Central memory CD4-positive, alpha-beta T cell (primary cell): ENCODE results near the gene KCNH5.

Experiments
- DNase-seq: peaks from one replicate; pipeline ENCODE4 v3.0.0; 2022
- total RNA-seq, 3 experiments: gene quantifications; one replicate each; lab custom pipeline; 2026; lab: John Stamatoyannopoulos, UW

The KCNH5 gene
- total RNA-seq: 0 reads per million in 3 experiments

GRCh38 chr14:63045234-63045611 lies at the start of gene KCNH5:
Gene KCNH5 (minus strand): TSS chr14:63045458. CDS start chr14:63045186, 272 bp downstream.
- DNase-seq: no peak

GRCh38 chr14:63091394-63091996 lies 46.2 kb upstream of the KCNH5 start:
- no peak for DNase-seq

GRCh38 chr14:63088865-63089264 lies 43.6 kb upstream of the KCNH5 start:
- no peak for DNase-seq

DNA sequence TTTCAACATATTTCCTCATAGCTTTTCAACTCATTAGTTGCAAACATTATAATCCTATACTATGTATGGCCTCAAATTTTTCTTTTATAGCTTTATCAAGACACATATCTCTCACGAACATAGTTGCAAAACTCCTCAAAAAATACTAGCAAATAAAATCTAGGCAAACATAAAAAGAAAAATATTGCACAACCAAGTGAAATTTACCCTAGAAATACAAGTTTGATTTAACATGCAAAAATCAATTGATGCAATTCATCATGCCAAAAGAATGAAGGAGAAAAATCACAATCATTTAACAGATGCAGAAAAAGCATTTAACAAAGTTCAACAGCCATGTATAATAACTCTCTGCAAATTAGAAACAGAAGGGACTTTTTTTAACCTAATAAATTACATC lies 33.3 kb upstream of the KCNH5 start:
- DNase-seq: no peak

- no peak for DNase-seq
Measured at GRCh38 chr14:63076488-63076887, 31.2 kb upstream of the KCNH5 start.

GRCh38 chr14:63055631-63056030 lies 10.4 kb upstream of the KCNH5 start:
- no peak for DNase-seq

GRCh38 chr14:63051992-63052391 lies 6.7 kb upstream of the KCNH5 start:
- DNase-seq: no peak

GRCh38 chr14:63051301-63051700 lies 6.0 kb upstream of the KCNH5 start:
- no peak for DNase-seq

DNA sequence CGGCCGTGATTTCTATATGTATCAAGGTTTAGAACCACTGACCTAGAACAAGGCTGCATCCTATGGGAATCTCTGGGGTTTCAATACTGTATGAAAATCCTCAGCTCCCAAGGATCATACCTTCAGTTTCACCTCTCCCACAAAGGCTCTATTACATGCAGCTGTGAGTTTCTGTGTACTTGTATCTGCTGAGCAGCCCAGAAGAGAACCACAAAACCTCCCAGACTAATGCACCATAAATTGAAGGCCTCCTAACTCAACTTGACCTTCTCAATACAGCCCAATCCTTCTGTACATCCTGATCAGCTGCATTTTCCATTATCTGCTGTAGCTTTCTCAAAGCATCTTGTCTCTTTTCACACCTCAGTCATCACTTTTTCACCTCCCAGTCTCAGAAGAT lies 5.4 kb upstream of the KCNH5 start:
- DNase-seq: no peak

- no peak for DNase-seq
Measured at GRCh38 chr14:63046339-63047268, 1.3 kb upstream of the KCNH5 start.

- DNase-seq: no peak
Measured at GRCh38 chr14:63045612-63046320, 508 bp upstream of the KCNH5 start.

DNA sequence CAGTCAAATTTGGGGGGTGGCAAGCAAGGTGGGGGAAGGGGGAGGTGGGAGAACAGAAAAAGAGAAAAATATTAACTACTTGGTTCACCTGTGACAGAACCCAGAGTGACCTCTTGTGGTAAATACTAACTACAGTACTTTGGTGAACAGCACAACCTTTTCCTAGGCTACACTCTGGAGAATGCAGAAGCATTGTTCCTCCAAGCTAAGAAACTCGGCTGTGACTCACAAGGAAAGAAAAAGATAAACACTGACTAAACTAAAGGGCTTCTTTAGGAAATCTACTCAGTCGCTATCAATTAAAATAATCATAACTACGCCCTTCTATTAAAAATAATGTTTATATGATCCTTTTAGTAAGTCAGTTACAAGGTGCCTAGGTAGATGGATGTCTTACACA lies 5.4 kb downstream of the KCNH5 start:
- DNase-seq: no peak

GRCh38 chr14:63032641-63033040 lies 12.6 kb downstream of the KCNH5 start:
- DNase-seq: no peak

- no peak for DNase-seq
Measured at GRCh38 chr14:63032076-63032475, 13.2 kb downstream of the KCNH5 start.

DNA sequence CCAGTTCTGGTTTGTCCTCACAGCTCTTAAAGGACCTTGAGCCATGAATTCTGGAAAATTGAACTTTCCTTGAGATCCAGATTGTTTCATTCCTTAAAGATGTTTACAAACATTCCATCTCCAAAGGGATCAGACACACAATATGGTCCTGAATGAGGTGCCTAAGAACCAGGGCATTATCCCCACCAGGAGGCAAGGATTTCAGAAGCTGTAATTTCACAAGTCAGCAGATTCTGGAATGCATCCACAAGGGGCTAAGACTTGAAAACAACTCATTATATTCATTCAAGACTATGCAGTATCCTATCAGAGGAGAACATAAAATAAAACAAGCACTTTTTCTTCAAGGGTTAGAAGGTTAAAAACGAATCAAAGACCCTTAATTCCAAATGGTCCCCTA lies 15.1 kb downstream of the KCNH5 start:
- DNase-seq: no peak

DNA sequence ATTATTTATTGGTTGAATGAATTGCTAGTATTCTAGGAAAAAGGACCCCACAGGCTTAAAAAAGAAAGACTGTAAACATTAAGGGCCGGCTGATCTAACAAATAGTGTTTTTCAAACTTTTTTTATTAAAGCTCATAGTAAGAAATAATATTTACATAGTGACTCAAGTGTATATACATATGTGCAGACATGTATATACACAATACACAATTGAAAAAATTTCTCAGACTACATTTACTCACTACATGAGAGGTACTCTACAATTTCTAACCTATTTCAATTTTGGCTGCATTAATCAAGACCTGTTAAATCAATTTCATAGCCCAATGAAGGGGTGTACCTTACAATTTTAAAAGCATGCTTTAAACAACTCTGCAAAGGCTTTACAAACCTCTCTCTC lies 17.5 kb downstream of the KCNH5 start:
- no peak for DNase-seq

DNA sequence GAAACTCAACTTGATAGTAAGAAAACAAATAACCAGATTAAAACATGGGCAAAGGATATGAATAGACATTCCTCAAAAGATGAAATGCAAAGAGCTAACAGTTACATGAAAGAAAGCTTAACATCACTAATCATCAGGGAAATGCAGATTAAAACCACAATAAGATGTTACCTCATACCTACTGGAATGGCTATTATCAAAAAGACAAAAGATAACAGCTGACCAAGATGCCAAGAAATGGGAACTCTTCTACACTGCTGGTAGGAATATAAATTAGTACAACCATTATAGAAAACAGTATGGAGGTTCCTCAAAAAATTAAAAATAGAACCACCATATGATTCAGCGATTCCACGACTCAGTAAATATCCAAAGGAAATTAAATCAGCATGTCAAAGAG lies 18.8 kb downstream of the KCNH5 start:
- no peak for DNase-seq

GRCh38 chr14:63014621-63015020 lies 30.6 kb downstream of the KCNH5 start:
- DNase-seq: no peak

DNA sequence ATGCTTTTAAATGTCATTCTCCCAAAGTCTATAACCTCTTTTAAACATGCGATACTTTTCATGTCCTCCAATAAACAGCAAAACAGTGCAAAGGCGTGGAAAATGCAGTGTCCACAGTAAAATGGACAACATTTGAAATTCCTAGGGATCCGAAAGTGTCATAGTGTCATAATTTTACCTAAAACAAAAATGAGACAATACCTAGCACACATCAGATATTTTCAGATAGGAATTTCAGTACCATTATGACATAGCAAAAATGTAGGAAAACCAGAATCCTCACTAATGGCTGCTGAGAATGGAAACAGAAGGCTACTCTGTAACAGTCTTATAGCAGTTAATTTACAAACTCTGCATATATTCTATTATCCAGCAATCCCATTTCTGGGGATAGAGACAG lies 33.1 kb downstream of the KCNH5 start:
- DNase-seq: no peak

DNA sequence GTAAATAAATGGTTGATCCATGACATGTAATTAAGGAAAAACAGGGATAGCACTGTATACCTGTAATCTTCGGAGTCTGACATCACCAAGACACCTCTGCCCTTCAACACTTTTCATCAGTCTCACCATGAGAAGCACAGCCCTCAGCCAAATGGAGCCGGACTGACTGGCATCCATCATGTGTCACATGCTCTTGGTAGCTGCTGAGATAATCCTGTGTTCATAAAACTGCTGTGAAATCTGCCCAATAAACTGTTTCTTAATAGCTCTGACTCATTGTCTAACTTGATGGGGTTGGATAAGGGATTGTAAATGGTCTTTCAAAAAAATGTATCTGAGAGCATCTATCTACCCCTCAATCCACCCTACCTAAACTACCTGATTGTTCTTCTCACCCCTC lies 33.6 kb downstream of the KCNH5 start:
- no peak for DNase-seq

DNA sequence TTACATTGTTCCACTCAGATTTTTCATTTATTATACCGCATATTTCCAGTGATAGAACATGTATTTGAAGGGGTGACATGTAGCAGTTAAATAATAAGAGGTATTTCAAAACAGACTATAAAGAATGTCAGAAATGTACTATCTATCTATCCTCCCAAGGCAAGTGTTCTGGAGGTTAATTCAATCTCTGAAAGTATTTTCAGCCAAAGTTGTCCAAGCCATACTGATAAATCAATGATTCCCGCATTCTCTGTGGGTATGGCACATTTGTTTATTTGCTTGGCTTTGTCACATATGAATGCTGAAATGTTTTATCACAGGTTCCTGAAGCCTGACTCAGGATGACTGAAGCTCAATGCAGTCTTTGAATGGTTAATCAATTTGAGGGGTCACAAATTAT lies 35.8 kb downstream of the KCNH5 start:
- DNase-seq: no peak

DNA sequence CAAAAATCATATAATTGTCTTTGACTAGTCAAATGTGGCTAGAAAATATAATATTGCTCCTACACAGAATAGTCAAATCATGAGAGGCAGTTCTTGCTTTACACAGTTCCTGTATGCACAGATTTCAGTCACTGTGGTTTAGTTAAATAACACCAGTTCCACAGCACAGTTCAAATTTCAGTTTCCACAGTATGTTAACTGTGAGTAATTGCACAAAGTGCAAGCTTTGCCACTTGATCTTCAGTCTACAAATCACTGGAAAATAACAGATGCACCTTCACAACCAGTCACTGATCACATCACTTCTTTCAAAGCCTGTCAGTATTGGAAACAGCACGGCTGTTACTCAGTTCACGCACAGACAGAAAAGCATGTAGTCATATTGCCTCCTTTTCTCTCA lies 38.7 kb downstream of the KCNH5 start:
- no peak for DNase-seq

- DNase-seq: no peak
Measured at GRCh38 chr14:62994096-62994495, 51.2 kb downstream of the KCNH5 start.

- DNase-seq: no peak
Measured at GRCh38 chr14:62988967-62989366, 56.3 kb downstream of the KCNH5 start.
